ENCODE measurements around the gene TSR3. TPM values are rescaled to one million over a fixed set of nuclear protein-coding genes. Genes with fewer than 3 reads are reported as not detected.

Gene TSR3
- total RNA-seq, 1 experiment from 2014 or later = 52.7 TPM

DNA sequence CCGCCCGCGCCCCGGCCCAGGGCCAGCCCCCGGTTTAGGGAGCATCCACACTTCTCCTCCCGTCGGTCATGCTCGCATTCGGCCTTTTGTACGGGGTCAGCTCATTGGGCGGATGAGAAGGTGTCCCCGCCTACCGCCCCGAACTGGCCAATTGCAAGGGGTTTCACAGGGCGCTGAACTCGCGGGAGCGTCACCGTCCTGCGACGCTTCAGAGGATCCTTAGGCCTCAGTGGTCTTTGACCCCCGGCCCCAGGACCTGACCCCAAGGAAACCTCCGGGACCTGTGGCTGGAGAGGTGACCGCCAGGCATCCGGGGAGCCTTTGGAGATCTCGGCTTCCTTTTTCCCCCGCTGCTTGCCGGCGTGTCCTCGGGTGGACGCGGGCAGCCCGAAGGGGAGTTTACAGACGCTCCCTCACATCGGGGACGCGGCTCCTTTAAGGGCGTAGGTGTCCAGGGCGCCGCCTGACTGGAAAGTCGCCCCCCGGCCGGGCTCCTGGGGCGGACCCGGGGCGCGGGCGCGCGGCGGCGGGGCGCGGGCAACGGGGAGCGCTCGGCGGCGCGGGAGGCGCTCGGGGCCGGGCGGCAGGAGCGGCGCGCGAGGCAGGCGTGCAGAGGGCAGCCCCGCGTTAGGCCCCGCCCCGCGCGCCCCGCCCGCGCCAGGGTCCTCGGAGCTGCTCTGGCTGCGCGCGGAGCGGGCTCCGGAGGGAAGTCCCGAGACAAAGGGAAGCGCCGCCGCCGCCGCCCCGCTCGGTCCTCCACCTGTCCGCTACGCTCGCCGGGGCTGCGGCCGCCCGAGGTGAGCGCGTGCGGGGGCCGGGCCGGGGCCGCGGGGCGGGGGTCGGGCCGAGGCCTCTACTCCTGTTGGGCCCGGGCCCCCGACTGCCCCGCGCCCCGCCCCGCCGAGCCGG lies 42.4 kb downstream of the TSR3 start, which contains the start of gene UBE2I:
Gene UBE2I, plus strand, starts transcription at position 660 of the 909 bp plus-strand sequence. CDS start 4,395 bp downstream, outside the sequence.
- ChIA-PET CTCF (interaction anchor here (1.0 kb wide), 1 partner anchor 12 kb away, joined by 4 read pairs; no protein-coding TSS in a partner anchor), RAD21 (ENCODE audit: low non-redundant PET in 1 of 2, low total read pairs in 2 of 2, uncharacterized antibody in 2 of 2, unreplicated experiment in 2 of 2) (no interaction called here), POLR2A (interaction anchor here (0.7 to 1.6 kb wide), 3 partner anchors 13 to 54 kb away, joined by 3 to 5 read pairs (median 3); no protein-coding TSS in a partner anchor)
- TF ChIP-seq ELF1 (IDR thresholded peaks at IDR 0.05; ENCODE audit: borderline replicate concordance, low read depth) = no peak
- TF ChIP-seq, protein P1, sequence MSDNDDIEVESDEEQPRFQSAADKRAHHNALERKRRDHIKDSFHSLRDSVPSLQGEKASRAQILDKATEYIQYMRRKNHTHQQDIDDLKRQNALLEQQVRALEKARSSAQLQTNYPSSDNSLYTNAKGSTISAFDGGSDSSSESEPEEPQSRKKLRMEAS (IDR thresholded peaks at IDR 0.05) = no peak
- peak; percentile 100 for TF ChIP-seq ZFX (IDR thresholded peaks at IDR 0.05)
- TF ChIP-seq RAD21 (IDR thresholded peaks at IDR 0.05; ENCODE audit: low read depth) = no peak
- peak; percentile 73 for TF ChIP-seq TCF7L2 (IDR thresholded peaks at IDR 0.05; ENCODE audit: borderline replicate concordance, extremely low read depth, insufficient read depth, insufficient read length)
- TF ChIP-seq POLR2AphosphoS5 (IDR thresholded peaks at IDR 0.05; ENCODE audit: low read depth, low read length) = peak; percentile 66
- TF ChIP-seq CEBPB (IDR thresholded peaks at IDR 0.05; ENCODE audit: low read depth) = no peak
- TF ChIP-seq ZNF274 (IDR thresholded peaks at IDR 0.05; ENCODE audit: low read depth, low read length) = no peak
- TF ChIP-seq, protein P2, sequence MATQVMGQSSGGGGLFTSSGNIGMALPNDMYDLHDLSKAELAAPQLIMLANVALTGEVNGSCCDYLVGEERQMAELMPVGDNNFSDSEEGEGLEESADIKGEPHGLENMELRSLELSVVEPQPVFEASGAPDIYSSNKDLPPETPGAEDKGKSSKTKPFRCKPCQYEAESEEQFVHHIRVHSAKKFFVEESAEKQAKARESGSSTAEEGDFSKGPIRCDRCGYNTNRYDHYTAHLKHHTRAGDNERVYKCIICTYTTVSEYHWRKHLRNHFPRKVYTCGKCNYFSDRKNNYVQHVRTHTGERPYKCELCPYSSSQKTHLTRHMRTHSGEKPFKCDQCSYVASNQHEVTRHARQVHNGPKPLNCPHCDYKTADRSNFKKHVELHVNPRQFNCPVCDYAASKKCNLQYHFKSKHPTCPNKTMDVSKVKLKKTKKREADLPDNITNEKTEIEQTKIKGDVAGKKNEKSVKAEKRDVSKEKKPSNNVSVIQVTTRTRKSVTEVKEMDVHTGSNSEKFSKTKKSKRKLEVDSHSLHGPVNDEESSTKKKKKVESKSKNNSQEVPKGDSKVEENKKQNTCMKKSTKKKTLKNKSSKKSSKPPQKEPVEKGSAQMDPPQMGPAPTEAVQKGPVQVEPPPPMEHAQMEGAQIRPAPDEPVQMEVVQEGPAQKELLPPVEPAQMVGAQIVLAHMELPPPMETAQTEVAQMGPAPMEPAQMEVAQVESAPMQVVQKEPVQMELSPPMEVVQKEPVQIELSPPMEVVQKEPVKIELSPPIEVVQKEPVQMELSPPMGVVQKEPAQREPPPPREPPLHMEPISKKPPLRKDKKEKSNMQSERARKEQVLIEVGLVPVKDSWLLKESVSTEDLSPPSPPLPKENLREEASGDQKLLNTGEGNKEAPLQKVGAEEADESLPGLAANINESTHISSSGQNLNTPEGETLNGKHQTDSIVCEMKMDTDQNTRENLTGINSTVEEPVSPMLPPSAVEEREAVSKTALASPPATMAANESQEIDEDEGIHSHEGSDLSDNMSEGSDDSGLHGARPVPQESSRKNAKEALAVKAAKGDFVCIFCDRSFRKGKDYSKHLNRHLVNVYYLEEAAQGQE (IDR thresholded peaks at IDR 0.05; ENCODE audit: low read depth) = no peak
- no peak for TF ChIP-seq EGR1 (IDR thresholded peaks at IDR 0.05; ENCODE audit: low read depth)
- TF ChIP-seq SIN3A (IDR thresholded peaks at IDR 0.05; ENCODE audit: low read depth) = no peak
- no peak for TF ChIP-seq SP1 (IDR thresholded peaks at IDR 0.05; ENCODE audit: low read depth)
- peak; percentile 30 for TF ChIP-seq POLR2A (IDR thresholded peaks at IDR 0.05; ENCODE audit: borderline replicate concordance, extremely low read depth, insufficient read depth, insufficient read length)
- Histone ChIP-seq H3K4me2 (ENCODE audit: low read length) (peak within 1 kb of the TSS; percentile 94), H3K36me3 (ENCODE audit: control insufficient read depth in 1 of 2, insufficient read depth in 2 of 2, low read length in 2 of 2) (peaks cover 2 to 19% of the 10 kb centered on the region in 2 experiments; a peak in 2 of 4 replicates), H2AFZ (ENCODE audit: low read depth, low read length, poor library complexity, severe bottlenecking) (peak within 1 kb of the TSS; percentile 23), H3K9me3 (ENCODE audit: control insufficient read depth in 1 of 2, insufficient read depth in 1 of 2, low read depth in 1 of 2, low read length in 2 of 2) (no peaks in the 10 kb centered on the region), H3K9ac (ENCODE audit: low read length) (peak within 1 kb of the TSS; percentile 96), H3K4me3 (replicated peaks in 1 of 2; ENCODE audit: low read depth in 1 of 2, low read length in 2 of 2) (peak within 1 kb of the TSS; percentile 98 to 99), H3K9me2 (ENCODE audit: insufficient read depth) (no peaks in the 10 kb centered on the region), H3K79me2 (ENCODE audit: insufficient read depth, low read length) (peaks cover 44% of the 10 kb centered on the region), H3K27ac (ENCODE audit: low read depth, low read length) (peak within 1 kb of the TSS; percentile 100), H3K4me1 (ENCODE audit: control insufficient read depth in 1 of 2, insufficient read depth in 2 of 2, low read length in 2 of 2) (peaks cover 16 to 60% of the 10 kb centered on the region in 2 experiments), H3K27me3 (ENCODE audit: insufficient read depth, low read length) (no peaks in the 10 kb centered on the region), H4K20me1 (ENCODE audit: insufficient read depth) (peaks cover 29% of the 10 kb centered on the region; the same call in 1 of the 2 replicates)
- peak; percentile 97 for DNase-seq (ENCODE audit: low read depth, low spot score)
- intact Hi-C loops (cut with micrococcal nuclease) = no loop called here
- peak; percentile 83 for ATAC-seq
- no TSS peak for BruUV-seq (replicated peaks)
